ENCODE results near the gene PPDPF. TPM values are rescaled to one million over a fixed set of nuclear protein-coding genes. Genes with fewer than 3 reads are reported as not detected.

The PPDPF gene
- total and polyA plus RNA-seq, 2 of the 8 experiments (the other 6 are each of a cell fraction or from before 2014, with no cell fraction given) = 30.5 to 138 TPM

DNA sequence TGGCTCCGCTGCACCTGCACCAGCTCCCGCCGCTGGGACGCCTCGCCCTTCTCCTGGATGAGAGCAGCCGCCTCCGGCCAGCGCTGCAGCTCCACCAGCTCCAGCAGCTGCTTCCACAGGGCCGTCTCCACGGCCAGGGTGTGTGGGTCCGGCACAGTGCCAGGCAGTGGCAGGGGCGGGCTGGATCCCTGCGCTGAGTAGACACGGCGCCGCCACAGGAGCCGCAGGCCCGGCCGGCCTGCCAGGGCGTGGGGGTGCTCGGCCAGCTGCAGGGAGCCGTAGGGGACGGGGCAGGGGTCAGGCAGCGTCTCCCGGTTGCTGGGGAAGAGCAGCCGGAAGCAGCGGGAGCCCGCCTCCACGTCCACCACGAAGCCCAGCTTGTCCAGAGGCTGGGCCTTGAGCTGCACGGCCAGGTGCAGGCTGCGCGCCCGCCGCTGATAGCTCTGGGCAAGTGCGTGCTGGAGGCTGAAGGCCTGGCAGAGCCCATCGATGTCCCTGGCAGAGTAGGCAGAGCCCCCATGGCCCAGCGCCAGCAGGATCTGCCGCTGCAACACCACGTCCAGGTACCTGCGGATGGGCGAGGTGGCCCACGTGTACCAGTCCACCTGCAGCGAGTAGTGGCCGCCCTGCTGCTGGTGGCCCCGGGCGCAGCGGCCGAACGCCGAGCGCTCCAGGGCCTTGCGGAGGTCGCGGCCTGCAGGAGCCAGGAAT lies 42.8 kb downstream of the PPDPF start (continued):
- no peak for TF ChIP-seq ATF2 (IDR thresholded peaks at IDR 0.05; ENCODE audit: low read length)
- TF ChIP-seq NRF1 (IDR thresholded peaks at IDR 0.05; ENCODE audit: low read depth, low read length) = no peak
- no peak for TF ChIP-seq E2F6 (IDR thresholded peaks at IDR 0.05)
- TF ChIP-seq NANOG (IDR thresholded peaks at IDR 0.05; ENCODE audit: insufficient read depth, low read depth, low read length, poor library complexity, severe bottlenecking) = no peak
- TF ChIP-seq CBX8 (IDR thresholded peaks at IDR 0.05; ENCODE audit: borderline replicate concordance, low read depth, low read length) = no peak
- no peak for TF ChIP-seq SP4 (IDR thresholded peaks at IDR 0.05; ENCODE audit: low read length)
- no peak for TF ChIP-seq JUN (IDR thresholded peaks at IDR 0.05; ENCODE audit: low read depth, low read length)
- no peak for TF ChIP-seq TEAD4 (IDR thresholded peaks at IDR 0.05; ENCODE audit: low read depth, low read length)
- TF ChIP-seq HDAC2 (IDR thresholded peaks at IDR 0.05; ENCODE audit: borderline replicate concordance in 1 of 2, low read depth in 2 of 2, low read length in 2 of 2) = no peak
- no peak for TF ChIP-seq TCF12 (IDR thresholded peaks at IDR 0.05; ENCODE audit: low read depth, low read length)

All from H1 (cell line).